ENCODE measurements around the gene SFXN3. TPM values are rescaled to one million over a fixed set of nuclear protein-coding genes. Genes with fewer than 3 reads are reported as not detected.

The SFXN3 gene
- total and polyA plus RNA-seq, 2 of the 13 experiments (the other 11 are each of a cell fraction or from before 2014, with no cell fraction given), result 16.8 to 71.5 TPM

DNA sequence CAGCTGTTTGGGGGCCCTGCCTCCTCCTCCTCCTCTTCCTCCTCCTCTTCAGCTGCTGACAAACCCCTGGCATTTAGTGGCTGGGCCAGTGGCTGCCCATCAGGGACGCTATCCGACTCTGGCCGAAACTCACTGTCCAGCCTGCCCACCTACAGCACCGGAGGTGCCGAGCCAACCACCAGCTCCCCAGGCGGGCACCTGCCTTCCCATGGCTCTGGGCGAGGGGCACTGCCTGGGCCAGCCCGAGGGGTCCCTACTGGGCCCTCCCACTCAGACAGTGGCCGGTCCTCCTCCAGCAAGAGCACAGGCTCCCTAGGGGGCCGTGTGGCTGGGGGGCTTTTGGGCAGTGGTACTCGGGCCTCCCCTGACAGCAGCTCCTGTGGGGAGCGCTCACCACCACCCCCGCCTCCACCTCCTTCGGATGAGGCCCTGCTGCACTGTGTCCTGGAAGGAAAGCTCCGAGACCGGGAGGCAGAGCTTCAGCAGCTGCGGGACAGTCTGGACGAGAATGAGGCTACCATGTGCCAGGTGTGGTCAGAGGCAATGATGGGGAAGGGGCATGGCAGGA is 27.3 kb upstream of the SFXN3 start:
- POLR2A ChIA-PET, result interaction anchor here (1.1 to 8.8 kb wide), 2 partner anchors 5 to 70 kb away, joined by 3 to 124 read pairs; no protein-coding TSS in a partner anchor
- H3K4me2 ChIP-seq (ENCODE audit: low read depth, low read length), result no peak overlapping the region
- H3K9me3 ChIP-seq (ENCODE audit: low read length), result no peaks in the 10 kb centered on the region
- no peaks in the 10 kb centered on the region; a peak in 1 of 5 replicates for H3K27me3 ChIP-seq (ENCODE audit: control insufficient read depth in 1 of 2, insufficient read depth in 2 of 2, low read length in 2 of 2)
- 100% methylated on average over 14 of the region's 18 CpGs for WGBS (ENCODE audit: low lambda C conversion rate)
- no peak overlapping the region for H3K4me3 ChIP-seq (replicated peaks in 1 of 3; ENCODE audit: insufficient read depth in 1 of 3, low read depth in 2 of 3, low read length in 3 of 3)
- H3K27ac ChIP-seq (ENCODE audit: extremely low read length, insufficient read depth, low read length), result no peak overlapping the region
- no peak for ATAC-seq
- TF ChIP-seq AGO2 (optimal IDR thresholded peaks at IDR 0.05; ENCODE audit: low read depth, low read length) (peak; percentile 93), TCF7L2 (IDR thresholded peaks at IDR 0.05; ENCODE audit: low read depth, low read length) (no peak), RBFOX2 (IDR thresholded peaks at IDR 0.05; ENCODE audit: low read depth, low read length) (peak; percentile 61)
- DNase-seq (ENCODE audit: low spot score), result no peak
- in situ Hi-C loops (cut with HindIII; ENCODE audit: extremely low pct_ligation_motif_present, low pct_unique_long_range_greater_than_20kb) (no loop called here), intact Hi-C loops (cut with micrococcal nuclease; ENCODE audit: unreplicated experiment) (no loop called here)
- no TSS peak for BruUV-seq (replicated peaks)
- H3K79me2 ChIP-seq (ENCODE audit: insufficient read depth, low read length), result peaks cover 29% of the 10 kb centered on the region
- H3K9ac ChIP-seq (ENCODE audit: insufficient read depth, low read depth, low read length), result no peak overlapping the region
- CTCF ChIA-PET (ENCODE audit: low intra/inter-chr PET ratio, low total read pairs), result no interaction called here
- H4K20me1 ChIP-seq (ENCODE audit: insufficient read depth, low read length), result no peaks in the 10 kb centered on the region; the same call in 1 of the 2 replicates
- no peak for FAIRE-seq
- H3K4me1 ChIP-seq (ENCODE audit: insufficient read depth, low read length), result peaks cover 41% of the 10 kb centered on the region
- H3K36me3 ChIP-seq (replicated peaks in 1 of 2; ENCODE audit: control insufficient read depth in 1 of 2, insufficient read depth in 2 of 2, low read length in 2 of 2), result peaks cover 17 to 43% of the 10 kb centered on the region in 2 experiments; a peak in 4 of 5 replicates
- H2AFZ ChIP-seq (ENCODE audit: low read length), result no peak overlapping the region

DNA sequence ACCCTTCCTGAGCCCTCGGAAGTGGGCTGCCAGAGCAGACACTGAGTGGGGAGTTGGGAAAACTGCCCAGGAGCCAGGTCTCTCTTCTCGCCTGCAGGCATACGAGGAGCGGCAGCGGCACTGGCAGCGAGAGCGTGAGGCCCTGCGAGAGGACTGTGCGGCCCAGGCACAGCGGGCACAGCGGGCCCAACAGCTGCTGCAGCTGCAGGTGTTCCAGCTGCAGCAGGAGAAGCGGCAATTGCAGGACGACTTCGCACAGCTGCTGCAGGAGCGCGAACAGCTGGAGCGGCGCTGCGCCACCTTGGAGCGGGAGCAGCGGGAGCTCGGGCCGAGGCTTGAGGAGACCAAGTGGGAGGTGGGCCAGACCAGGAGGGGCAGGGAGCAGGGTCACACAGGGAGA is 25.7 kb upstream of the SFXN3 start:
- CTCF ChIA-PET (ENCODE audit: low intra/inter-chr PET ratio, low total read pairs), result no interaction called here
- intact Hi-C loops (cut with micrococcal nuclease; ENCODE audit: unreplicated experiment) (no loop called here), in situ Hi-C loops (cut with HindIII; ENCODE audit: extremely low pct_ligation_motif_present, low pct_unique_long_range_greater_than_20kb) (no loop called here)
- no peaks in the 10 kb centered on the region; the same call in 1 of the 2 replicates for H4K20me1 ChIP-seq (ENCODE audit: insufficient read depth, low read length)
- no peaks in the 10 kb centered on the region for H3K9me3 ChIP-seq (ENCODE audit: low read length)
- ATAC-seq (no peak), FAIRE-seq (no peak), DNase-seq (ENCODE audit: low spot score) (no peak)
- WGBS (ENCODE audit: low lambda C conversion rate), result over 99% methylated on average over 18 of the region's 23 CpGs
- POLR2A ChIA-PET, result no interaction called here
- no peak overlapping the region for H3K4me3 ChIP-seq (replicated peaks in 1 of 3; ENCODE audit: insufficient read depth in 1 of 3, low read depth in 2 of 3, low read length in 3 of 3)
- BruUV-seq (replicated peaks), result no TSS peak
- H2AFZ ChIP-seq (ENCODE audit: low read length), result no peak overlapping the region
- H3K4me1 ChIP-seq (ENCODE audit: insufficient read depth, low read length), result peaks cover 53% of the 10 kb centered on the region
- H3K79me2 ChIP-seq (ENCODE audit: insufficient read depth, low read length), result peaks cover 21% of the 10 kb centered on the region
- no peaks in the 10 kb centered on the region for H3K27me3 ChIP-seq (ENCODE audit: control insufficient read depth in 1 of 2, insufficient read depth in 2 of 2, low read length in 2 of 2)
- peaks cover 17 to 43% of the 10 kb centered on the region in 2 experiments; a peak in 4 of 5 replicates for H3K36me3 ChIP-seq (replicated peaks in 1 of 2; ENCODE audit: control insufficient read depth in 1 of 2, insufficient read depth in 2 of 2, low read length in 2 of 2)
- no peak overlapping the region for H3K9ac ChIP-seq (ENCODE audit: insufficient read depth, low read depth, low read length)
- no peak overlapping the region for H3K4me2 ChIP-seq (ENCODE audit: low read depth, low read length)
- H3K27ac ChIP-seq (ENCODE audit: extremely low read length, insufficient read depth, low read length), result no peak overlapping the region
- TF ChIP-seq SNAI1 (CRISPR knock-in tag; IDR thresholded peaks at IDR 0.05; ENCODE audit: borderline replicate concordance), result no peak
- no peak for TF ChIP-seq ZNF143 (CRISPR knock-in tag; IDR thresholded peaks at IDR 0.05)
- peak; percentile 64 for TF ChIP-seq RBFOX2 (IDR thresholded peaks at IDR 0.05; ENCODE audit: low read depth, low read length)
- no peak for TF ChIP-seq THAP9 (CRISPR knock-in tag; IDR thresholded peaks at IDR 0.05; ENCODE audit: borderline replicate concordance)
- TF ChIP-seq ZNF652 (CRISPR knock-in tag; IDR thresholded peaks at IDR 0.05; ENCODE audit: borderline replicate concordance, low read depth), result no peak
- peak; percentile 79 for TF ChIP-seq AGO2 (optimal IDR thresholded peaks at IDR 0.05; ENCODE audit: low read depth, low read length)
- TF ChIP-seq, protein P1, sequence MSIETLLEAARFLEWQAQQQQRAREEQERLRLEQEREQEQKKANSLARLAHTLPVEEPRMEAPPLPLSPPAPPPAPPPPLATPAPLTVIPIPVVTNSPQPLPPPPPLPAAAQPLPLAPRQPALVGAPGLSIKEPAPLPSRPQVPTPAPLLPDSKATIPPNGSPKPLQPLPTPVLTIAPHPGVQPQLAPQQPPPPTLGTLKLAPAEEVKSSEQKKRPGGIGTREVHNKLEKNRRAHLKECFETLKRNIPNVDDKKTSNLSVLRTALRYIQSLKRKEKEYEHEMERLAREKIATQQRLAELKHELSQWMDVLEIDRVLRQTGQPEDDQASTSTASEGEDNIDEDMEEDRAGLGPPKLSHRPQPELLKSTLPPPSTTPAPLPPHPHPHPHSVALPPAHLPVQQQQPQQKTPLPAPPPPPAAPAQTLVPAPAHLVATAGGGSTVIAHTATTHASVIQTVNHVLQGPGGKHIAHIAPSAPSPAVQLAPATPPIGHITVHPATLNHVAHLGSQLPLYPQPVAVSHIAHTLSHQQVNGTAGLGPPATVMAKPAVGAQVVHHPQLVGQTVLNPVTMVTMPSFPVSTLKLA (IDR thresholded peaks at IDR 0.05), result no peak
- TF ChIP-seq ZNF781 (CRISPR knock-in tag; IDR thresholded peaks at IDR 0.05; ENCODE audit: borderline replicate concordance, not compliant biosample characterization), result no peak
- no peak for TF ChIP-seq RAD21 (CRISPR knock-in tag; IDR thresholded peaks at IDR 0.05)
- TF ChIP-seq, protein P2, sequence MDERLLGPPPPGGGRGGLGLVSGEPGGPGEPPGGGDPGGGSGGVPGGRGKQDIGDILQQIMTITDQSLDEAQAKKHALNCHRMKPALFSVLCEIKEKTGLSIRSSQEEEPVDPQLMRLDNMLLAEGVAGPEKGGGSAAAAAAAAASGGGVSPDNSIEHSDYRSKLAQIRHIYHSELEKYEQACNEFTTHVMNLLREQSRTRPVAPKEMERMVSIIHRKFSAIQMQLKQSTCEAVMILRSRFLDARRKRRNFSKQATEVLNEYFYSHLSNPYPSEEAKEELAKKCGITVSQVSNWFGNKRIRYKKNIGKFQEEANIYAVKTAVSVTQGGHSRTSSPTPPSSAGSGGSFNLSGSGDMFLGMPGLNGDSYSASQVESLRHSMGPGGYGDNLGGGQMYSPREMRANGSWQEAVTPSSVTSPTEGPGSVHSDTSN (CRISPR knock-in tag; IDR thresholded peaks at IDR 0.05), result no peak
